Measurements from ENCODE around the gene SLC39A7.

Gene SLC39A7

DNA sequence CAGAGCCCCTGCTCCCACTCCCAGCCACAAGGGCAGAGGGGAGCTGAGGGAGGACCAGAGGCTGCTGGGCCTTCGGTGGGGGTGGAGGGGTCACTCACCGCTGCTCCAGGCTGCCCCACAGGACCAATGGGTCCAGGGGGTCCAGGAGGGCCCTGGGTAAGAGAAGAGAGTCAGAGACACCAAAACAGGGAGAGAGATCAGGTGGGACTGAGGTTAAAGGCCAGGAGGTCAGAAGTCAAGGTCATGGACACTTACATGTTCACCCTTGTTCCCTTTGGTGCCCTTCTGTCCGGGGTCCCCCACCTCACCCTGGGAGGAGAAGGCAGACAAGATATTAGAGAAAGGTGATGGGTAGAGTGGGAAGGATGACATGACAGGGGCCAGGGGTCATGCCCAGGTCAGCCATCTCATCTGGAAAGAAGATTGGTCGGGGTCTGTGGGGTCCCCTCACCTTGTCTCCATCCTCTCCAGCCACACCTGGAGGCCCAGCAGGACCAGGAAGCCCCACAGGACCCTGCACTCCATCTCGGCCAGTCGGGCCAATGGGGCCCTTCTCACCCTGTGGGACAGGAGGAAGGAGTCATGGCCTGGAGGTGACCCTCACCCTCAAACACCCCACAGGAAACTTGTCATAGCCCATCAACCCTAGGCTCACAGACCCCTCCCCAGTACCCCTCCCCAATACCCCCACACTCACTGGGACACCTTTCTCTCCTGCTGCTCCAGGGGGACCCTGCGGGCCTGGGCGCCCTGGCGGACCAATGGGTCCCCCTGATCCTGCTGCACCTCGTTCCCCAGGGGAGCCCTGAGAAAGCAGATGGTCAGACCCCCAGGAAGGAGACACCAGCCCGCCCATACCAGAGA lies 29.4 kb upstream of the SLC39A7 start:
- no peak for DNase-seq

DNA sequence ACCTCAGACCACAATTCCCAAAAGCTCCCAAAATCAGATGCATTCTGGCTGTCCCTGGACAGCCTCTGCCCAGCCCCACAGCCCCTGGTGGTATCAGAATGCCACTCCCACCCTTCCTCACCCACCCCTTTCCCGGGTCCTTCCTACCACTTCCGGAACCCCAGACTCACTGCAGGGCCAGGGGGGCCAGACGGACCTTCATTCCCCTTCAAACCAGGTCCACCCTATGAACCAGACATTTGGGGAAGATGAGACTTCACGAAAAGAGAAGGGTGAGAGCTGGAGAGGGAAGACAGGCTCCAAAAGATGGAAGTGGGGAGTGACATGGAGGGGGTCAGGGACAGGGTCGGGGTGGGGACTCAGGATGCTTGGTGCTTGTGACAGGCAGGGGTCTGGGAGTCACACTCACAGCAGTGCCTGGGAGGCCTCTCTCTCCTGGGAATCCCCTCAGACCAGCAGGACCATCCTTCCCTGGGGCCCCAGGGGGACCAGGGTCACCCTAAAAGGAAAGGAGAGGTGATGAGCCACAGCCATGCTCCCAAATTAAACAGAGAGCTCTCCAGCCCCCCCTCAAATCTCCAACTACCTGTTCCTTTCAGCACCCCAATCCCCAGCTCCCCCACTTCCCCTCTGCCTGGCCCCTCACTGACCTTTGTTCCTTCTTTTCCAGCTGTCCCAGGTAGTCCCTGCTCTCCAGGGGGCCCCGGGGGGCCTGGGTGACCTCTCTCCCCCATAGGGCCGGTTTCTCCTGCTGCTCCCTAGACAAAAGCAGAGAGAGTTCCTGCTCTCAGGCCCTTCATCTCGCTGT lies 28.6 kb upstream of the SLC39A7 start:
- DNase-seq, result no peak

DNA sequence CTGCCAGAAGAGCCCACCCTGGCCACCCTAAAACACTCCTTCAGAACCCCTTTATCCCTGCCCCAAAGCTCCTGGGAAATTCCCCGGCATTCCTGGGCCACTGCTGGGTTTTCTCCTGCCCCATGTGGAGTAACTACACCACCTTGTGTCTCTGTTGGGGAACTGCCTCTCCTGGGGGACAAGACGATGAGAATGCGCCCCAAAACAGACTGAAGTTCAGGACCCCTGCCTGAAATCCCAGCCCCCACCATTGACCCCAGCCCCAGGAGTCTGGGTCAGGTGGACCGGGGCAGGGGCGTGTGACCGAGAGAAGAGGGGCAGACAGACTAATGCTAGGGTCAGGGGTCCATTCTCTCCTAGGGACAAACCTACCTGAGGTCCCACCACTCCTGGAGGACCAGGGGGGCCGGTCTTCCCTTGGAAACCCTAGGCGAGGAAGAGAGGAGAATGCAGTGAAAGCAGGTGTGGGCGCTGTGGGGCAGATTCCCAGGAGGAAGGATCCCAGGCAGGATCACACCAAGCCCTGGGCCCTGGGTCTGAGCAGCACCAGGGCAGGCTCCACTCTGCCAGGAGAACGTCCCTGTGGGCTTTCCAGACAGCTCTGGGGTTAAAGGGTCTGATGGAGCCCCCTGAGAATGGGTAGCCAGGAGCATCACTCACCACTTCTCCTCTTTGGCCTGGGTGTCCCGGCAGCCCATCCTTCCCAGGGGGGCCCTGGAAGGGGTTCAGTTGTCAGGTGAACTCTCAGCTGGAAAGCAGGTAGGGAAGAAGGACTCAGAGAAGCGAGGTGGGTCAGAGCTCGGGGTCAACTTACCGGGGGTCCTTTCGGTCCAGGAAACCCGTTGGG lies 27.8 kb upstream of the SLC39A7 start:
- peak; percentile 45 for DNase-seq

DNA sequence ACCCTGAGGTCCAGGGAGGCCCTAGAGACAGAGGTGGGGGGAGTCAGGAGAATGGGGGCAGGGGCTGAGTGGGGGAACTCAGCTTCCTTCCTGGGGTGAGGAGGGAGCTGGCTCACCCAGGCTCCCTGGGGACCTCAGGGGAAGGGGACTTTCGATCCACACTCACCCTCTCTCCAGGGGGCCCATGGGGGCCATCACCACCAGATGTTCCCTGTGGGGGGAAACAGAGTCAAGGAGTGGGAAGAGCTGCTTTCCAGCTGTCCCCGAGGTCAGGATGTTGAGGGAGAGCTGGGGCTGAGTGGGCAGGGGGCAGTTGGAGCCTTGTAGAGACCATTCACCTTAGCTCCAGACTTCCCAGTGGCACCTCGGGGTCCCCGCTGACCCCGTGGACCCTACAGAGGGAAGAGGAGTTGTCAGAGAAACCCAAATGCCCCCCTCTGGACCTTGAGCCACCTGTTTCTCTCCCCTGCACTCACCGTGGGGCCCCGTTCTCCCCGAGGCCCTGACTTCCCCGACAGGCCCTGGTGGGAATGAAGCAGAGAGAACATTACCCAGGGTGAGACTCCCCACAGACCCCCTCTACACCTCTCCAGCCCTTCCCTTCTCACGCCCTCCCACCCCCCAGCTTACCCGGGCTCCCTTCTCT lies 27.0 kb upstream of the SLC39A7 start:
- no peak for DNase-seq

DNA sequence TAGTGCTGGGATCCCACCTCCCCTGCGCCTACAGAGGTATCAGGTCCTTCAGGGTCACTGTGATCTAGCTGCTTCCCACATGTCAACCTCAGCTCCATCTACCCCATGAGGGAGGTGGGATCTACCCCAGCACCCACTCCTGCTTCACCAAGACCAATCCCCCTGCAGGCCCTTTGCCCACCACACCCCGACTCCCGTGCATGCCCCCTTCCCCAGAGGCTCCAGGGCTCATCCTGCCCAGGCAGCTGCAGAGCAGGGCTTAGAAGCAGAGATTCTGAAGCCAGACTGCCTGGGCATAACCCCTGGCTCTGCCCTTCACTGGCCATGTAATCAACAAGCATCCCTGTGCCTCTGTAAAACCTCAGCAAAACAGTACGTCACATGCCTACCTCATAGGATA lies 25.9 kb upstream of the SLC39A7 start:
- DNase-seq, result no peak

- DNase-seq, result no peak
These were observed 25.1 kb upstream of the SLC39A7 start for GRCh38 chr6:33175436-33176069.

DNA sequence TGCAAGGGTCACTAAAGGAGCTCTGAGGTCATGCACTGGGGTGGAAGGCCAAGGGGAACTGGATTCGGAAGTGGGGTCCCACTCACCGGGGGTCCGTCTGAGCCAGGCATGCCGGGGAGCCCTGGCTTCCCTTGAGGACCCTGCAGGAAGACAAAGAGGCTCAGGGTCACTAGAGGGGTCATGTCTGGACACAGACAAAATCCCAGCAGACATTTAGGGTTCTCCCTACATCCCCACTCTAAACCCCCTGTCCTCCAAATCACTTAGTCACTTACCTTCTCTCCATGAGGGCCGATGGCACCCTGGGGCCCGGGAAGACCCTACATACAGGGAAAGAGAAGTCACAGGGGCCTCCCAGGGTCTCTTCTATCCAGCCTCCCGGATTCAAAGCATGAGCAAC lies 23.8 kb upstream of the SLC39A7 start:
- DNase-seq, result no peak

GRCh38 chr6:33177552-33178446 lies 22.9 kb upstream of the SLC39A7 start:
- DNase-seq, result no peak

- no peak for DNase-seq
These were observed 21.8 kb upstream of the SLC39A7 start for GRCh38 chr6:33178755-33179475.

DNA sequence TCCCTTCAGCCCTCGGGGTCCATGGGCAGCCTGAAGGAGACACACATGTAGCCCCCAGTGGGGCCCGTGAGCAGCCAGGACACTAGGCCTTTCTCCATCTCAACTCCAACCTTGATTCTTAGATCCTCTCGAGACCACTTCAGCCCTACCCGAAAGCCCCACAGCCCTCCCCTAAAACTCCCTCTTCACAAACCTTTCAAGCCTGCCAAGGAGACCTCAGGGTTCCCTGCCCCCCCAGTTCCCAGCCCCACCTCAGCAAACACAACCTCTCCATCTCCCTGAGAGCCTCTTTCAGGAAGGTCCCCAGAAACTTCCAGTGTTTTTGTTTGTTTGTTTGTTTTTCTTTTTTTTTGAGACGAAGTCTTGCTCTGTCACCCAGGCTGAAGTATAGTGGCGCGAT lies 19.5 kb upstream of the SLC39A7 start:
- no peak for DNase-seq

GRCh38 chr6:33183071-33183683 lies 17.5 kb upstream of the SLC39A7 start:
- DNase-seq, result no peak

DNA sequence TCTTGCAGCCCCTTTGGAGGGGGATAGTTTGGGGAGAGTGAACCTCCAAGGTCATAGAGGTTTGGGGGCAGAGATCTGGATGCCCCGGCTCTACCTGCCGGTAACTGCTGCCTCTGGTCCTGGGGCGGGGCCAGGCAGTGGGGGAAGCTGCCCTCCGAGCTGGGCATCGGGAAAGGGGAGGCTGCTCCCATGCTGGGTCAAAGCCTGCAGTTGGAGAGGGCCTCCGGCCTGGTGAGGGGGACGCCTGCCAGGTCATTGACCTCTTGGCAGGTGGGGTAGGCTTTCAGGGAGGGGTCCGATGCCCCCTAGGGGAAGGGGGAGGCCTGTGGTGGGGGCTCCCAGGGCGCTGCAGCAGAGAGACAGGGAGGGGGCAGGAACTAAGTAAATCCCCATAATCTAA lies 15.5 kb upstream of the SLC39A7 start:
- DNase-seq, result no peak

GRCh38 chr6:33185654-33186187 lies 14.9 kb upstream of the SLC39A7 start:
- DNase-seq, result no peak

- DNase-seq, result no peak
These were observed 12.9 kb upstream of the SLC39A7 start for GRCh38 chr6:33187809-33188208.

GRCh38 chr6:33189164-33189563 lies 11.5 kb upstream of the SLC39A7 start:
- DNase-seq, result no peak

DNA sequence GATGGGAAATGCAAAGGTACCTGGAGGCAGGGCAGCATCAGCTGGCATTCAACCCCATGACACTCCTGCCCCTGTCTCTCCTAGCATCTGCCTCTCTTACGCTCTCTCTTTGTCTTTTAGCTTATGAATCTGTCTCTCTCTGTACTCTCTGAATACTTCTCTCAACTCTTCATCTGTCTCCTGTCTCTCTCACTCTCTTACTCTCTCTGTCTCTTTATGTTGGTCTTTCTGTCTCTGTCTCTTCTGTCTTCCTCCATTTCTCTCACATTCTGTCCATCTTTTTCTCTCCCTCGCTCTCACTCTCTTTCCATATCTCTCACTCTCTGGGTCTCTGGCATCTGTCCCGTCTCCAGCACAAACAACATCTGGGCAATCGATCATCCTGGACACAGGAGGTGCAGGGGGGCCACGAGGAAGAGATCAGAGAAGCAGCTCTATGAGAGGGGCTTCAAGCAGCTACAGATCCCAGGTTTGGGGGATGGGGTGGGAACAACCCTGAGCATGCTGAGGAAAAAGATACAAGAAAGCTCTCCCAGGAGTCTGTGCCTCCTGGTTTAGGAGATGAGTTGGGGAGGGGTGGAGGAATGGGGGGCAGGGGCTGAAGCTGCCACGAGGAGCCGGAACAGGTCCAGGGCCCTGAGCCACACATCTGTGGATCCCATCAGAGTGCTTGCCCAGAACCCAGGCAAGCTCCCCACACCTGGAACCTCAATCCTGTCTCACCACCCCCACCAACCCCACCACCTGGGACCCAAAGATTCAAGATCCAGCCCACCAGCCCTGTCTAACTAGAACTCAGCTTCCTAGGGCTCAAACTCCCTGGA lies 10.8 kb upstream of the SLC39A7 start:
- no peak for DNase-seq

GRCh38 chr6:33190504-33191107 lies 10.1 kb upstream of the SLC39A7 start:
- no peak for DNase-seq

GRCh38 chr6:33191383-33192104 lies 9.1 kb upstream of the SLC39A7 start:
- DNase-seq, result no peak

Data from suppressor macrophage treated with lipopolysaccharide for 4 hours (primary cell).